GM03348 (cell line): ENCODE data around the gene BRSK1.

Experiments used
- DNase-seq: peaks from one replicate; pipeline ENCODE4 v3.0.0; 2012; ENCODE audit warnings: low spot score

Gene BRSK1

DNA sequence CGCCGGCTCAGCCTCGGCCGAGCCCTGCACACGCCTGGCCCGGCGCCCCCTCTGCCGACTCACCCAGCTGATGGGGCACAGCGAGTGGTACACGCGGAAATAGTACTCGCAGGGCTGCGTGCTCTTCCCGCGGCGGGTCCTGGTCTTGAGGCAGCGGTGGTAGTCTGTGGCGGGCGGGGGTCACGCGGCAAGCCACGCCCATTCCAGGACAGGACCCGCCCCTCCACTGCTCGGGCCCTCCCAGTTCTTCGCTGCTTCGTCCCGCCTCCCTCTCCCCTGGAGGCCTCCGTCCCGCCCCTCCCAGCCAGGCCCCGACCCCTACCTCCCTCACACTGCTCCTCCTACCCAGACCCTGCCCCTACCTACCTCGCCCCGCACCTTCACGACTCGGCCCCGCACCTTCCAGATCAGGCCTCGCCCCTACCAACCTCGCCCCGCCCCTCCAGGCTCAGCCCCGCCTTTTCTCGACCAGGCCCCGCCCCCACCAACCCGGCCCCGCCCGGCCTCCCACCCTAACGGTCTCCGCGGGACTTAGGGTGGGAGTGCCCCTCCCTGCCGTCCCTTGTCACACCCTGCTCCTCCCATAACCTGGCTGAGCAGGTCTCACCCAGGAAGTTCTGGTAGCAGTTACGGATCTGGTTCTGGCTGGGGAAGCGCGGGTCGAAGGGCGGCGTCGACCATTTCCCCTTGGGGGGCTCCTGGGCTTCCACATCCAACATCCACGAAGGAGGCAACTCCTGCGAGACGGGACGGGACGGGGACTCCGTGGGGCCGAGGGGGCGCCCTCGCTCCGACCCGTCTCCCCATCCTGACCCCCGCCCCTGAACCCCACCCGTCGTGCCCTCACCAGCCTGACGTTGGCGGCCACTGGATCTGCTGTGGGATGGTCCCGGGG lies 70.3 kb downstream of the BRSK1 start:
- peak; percentile 91 for DNase-seq

DNA sequence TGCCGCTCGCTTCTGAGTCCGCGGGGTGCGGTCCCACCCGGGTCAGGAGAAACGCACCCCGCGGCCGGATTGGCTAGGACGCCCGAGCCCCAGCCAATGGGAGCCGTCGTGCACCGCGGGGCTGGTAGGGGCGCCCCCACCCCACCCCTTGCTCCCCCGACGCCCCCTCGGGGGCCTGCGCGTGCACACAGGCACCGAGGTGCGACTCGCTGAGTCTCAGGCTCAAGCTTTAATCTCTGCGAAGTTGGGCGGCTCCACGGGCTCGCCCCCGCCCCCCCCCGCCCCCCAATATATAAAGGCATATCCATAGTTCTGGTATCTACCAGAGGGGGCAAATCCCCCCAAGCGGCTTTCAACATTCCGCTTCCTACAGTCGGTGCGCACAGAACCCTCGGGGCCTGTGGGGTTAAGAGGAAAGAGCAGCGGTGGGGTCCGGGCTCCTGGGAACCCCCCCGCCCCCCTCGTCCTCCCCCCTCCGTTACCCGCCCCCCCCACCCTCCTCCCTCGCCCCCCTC lies 71.0 kb downstream of the BRSK1 start, which contains the start of gene COX6B2:
Gene COX6B2, minus strand, starts transcription at position 22 of the 515 bp plus-strand sequence. CDS start 198 bp downstream, outside the sequence.
- DNase-seq = no peak

- DNase-seq = no peak
These were observed 71.5 kb downstream of the BRSK1 start for GRCh38 chr19:55355213-55355821.

- DNase-seq = no peak
These were observed 74.7 kb downstream of the BRSK1 start for GRCh38 chr19:55358493-55358892.

- DNase-seq = no peak
These were observed 75.4 kb downstream of the BRSK1 start for GRCh38 chr19:55358943-55359908.

DNA sequence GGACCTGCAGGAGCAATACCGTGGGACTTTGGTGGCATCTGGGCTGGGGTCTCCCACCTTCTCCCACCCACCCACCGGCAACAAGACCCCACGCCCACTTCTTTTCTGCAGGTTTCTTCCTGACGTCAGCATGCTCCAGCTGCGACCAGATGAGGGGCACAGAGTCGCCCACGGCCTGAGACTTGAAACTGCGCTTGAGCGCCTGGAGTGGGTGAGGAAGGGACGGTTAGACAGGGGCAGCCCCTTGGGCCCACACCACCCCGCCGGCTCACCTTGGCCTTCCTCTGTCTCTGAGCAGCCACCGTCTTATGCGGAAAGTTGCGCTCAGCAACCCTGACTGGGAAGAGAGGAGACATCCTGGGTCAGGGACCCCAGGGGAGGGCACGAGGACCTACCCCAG lies 77.1 kb downstream of the BRSK1 start:
- DNase-seq = no peak
